SIG-M5 treated with dmso at 0.1 percent for 504 hours (cell line): Measurements from ENCODE around the gene METTL9.
"Not testable (repeated sequence)": the region's sequence is repeated elsewhere in the genome, so short reads cannot be mapped to it uniquely, and the experiment has no call there.

Experiments used
- DNase-seq: peaks from one replicate; lab custom pipeline; 2025; ENCODE audit not compliant: unreplicated experiment; lab: John Stamatoyannopoulos, UW

Gene METTL9

DNA sequence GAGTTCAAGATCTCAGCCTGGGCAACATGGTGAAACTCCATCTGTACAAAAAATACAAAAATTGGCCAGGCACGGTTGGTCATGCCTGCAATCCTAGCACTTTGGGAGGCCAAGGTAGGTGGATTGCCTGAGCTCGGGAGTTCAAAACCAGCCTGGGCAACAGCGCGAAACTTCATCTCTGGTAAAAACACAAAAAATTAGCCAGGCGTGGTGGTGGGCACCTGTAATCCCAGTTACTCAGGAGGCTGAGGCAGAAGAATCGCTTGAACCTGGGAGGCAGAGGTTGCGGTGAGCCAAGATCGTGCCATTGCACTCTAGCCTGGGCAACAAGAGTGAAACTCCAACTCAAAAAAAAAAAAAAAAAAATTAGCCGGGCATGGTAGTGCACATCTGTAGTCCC is 25.9 kb upstream of the METTL9 start:
- DNase-seq = not testable (repeated sequence)

DNA sequence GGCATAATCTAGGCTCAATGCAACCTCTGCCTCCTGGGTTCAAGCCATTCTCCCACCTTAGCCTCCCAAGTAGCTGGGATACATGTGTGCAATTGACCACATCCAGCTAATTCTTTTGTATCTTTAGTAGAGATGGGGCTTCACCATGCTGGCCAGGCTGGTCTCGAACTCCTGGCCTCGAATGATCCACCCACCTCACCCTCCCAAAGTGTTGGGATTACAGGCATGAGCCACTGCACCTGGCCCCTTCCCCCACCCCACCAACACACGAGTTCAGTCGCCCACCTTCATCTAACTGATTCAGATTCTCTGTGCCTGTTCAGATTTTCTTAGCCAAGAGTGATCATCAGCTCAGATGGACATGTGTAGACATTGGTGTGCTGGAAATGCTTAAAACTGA is 25.0 kb upstream of the METTL9 start:
- DNase-seq = no peak

DNA sequence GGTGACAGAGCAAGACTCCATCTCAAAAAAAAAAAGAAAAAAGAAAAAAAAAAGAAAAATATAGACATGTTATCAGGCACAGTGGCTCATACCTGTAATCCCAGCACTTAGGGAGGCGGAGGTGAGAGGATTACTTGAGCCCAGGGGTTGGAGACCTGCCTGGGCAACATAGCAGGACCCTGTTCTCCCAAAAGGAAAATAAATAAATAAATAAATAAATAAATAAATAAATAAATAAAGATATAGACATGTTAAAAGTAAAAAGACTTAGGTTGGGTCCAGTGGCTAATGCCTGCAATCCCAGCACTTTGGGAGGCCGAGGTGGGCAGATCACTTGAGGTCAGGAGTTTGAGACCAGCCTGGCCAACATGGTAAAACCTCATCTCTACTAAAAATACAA is 23.1 kb upstream of the METTL9 start:
- DNase-seq = not testable (repeated sequence)

DNA sequence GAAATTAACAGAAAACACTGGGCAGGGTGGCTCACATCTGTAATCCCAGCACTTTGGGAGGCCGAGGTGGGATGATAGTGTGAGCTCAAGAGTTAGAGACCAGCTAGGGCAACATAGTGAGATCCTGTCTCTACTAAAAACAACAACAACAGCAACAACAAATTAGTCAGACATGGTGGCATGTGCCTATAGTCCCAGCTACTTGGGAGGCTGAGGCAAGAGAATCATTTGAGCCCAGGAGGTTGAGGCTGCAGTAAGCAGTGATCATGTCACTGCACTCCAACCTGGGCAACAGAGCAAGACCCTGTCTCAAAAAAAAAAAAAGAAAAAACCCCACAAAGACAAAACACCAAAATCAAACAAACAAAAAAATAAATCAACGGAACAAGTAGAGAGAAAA is 21.9 kb upstream of the METTL9 start:
- not testable (repeated sequence) for DNase-seq

DNA sequence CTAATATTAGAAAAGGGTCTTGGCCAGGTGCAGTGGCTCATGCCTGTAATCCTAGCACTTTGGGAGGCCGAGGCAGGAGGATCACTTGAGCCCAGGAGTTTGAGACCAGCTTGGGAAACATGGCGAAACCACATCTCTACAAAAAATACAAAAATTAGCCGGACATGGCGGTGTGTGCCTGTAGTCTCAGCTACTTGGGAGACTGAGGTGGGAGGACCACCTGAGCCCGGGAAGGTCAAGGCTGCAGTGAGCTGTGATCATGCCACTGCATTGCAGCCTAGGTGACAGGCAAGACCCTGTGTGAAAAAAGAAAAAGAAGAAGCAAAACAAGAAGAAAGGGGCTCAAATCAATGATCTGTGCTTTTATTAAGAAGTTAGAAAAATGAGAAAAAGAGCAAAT is 21.1 kb upstream of the METTL9 start:
- DNase-seq = not testable (repeated sequence)

DNA sequence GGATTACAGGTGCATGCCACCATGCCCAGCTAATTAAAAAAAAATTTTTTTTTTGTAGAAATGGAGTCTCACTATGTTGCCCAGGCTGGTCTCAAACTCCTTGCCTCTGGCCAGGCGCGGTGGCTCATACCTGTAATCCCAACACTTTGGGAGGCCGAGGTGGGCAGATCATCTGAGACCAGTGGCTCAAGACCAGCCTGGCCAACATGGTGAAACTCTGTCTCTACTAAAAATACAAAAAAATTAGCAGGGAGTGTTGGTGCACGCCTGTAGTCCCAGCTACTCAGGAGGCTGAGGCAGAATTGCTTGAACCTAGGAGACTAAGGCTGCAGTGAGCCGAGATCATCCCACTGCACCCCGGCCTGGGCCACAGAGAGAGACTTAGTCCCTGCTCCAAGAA is 19.2 kb upstream of the METTL9 start:
- not testable (repeated sequence) for DNase-seq

DNA sequence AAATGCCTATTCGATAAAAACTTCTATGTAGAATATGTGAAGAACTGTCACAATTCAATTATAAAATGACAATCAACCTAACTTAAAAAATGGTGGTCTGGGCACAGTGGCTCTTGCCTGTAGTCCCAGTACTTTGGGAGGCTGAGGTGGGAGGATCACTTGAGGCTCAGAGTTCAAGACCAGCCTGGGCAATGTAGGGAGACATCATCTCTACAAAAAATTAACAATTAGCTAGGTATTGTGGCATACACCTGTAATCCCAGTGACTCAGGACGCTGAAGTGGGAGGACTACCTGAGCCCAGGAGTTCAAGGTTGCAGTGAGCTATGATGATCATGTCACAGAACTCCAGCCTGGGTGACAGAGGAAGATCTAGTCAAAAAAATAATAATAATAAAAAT is 18.6 kb upstream of the METTL9 start:
- no peak for DNase-seq

DNA sequence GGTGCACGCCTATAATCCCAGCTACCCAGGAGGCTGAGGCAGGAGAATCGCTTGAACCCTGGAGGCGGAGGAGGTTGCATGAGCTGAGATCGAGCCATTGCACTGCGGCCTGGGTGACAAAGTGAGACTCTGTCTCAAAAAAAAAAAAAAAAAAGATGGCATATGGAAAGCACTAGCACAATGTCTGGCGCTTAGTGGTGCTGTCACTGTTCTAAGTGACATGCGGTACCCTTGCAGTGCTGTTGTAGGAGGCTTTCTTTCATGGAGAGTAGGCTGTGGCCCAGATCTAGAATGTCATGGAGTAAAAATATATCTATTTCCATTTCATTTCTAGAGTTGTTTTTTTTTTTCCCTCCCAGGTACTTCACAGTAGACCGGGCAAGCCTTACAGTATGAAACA is 14.6 kb upstream of the METTL9 start:
- DNase-seq = no peak

DNA sequence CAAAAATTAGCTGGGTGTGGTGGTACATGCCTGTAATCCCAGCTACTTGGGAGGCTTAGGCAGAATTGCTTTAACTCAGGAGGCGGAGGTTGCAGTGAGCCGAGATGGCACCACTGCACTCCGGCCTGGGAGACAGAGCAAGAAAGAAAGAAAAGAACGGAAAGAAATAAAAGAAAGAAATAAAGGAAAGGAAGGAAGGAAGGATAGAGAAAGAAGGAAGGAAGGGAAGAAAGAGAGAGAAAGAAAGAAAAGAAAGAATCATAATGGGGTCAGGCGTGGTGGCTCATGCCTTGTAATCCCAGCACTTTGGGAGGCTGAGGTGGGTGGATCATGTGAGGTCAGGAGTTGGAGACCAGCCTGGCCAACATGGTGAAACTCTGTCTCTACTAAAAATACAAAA is 10.8 kb upstream of the METTL9 start:
- not testable (repeated sequence) for DNase-seq

DNA sequence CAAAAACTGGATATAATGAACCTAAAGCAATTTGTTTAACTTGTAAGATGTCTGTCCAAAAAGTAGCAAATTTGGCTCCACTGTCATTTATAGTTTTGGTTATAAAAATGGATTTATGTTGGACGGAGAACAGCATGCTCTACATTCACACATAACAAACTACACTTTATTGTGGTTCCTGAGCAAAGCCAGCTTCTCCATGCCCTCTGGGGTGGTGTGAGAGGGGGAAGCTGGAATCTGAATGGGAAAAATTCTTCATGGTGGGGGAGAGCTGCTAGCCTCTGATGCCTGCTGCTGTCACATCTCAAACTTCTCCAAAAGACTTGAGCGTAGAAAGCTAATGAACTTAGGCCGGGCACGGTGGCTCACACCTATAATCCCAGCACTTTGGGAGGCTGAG is 9.8 kb upstream of the METTL9 start:
- no peak for DNase-seq

DNA sequence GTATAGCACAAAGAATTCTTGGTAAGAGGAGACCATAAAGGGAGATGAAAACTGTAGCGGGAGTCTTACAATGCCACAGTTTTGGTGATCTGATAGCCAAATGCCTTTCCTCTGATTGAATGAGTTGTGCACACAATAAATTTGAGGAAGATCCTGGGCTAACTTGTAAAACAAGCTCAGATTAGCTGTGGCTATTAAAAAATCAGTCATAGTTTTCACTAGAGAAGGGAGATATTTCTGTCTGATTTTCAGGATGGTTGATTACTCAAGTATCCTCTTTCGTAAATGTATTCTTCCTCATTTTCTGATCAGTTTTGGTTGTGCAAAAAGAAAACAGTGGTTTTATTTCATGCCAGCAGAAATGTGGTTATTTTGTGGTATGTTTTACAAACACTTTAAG is 9.1 kb upstream of the METTL9 start:
- DNase-seq = peak; percentile 93

DNA sequence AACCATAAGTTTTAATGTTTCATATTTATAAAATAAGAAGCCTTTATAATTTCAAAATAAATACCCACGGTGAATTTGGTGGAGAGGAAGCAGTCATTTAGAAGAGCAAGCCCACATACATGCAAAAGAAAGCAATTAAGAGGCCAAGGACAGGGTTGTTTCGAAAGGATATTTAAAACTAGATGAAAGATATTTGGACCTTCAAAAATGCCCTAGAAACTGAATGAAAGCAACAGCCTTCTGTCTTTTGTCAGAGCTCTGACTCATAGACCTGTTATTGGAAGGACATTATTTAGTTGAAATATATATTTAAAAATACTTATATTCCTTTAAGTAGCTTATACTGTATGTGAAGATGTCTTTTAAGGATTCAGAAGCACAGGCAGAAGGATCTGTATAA is 8.6 kb upstream of the METTL9 start:
- DNase-seq = peak; percentile 93

DNA sequence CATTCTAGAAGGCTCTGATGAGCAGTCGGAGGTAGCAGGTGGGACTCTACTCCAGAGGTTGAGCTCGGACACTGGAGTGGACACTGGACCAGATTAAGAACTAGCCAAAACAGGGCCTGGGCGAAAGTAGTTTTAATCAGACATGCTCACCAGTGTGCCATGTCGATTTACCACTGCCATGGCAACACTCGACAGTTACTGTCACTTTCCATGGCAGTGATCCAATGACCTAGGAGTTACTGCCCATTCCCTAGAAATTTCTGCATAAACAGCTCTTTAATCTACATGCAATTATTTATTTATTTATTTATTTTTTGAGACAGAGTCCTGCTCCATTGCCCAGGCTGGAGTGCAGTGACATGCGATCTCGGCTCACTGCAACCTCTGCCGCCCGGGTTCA is 7.2 kb upstream of the METTL9 start:
- DNase-seq = no peak

DNA sequence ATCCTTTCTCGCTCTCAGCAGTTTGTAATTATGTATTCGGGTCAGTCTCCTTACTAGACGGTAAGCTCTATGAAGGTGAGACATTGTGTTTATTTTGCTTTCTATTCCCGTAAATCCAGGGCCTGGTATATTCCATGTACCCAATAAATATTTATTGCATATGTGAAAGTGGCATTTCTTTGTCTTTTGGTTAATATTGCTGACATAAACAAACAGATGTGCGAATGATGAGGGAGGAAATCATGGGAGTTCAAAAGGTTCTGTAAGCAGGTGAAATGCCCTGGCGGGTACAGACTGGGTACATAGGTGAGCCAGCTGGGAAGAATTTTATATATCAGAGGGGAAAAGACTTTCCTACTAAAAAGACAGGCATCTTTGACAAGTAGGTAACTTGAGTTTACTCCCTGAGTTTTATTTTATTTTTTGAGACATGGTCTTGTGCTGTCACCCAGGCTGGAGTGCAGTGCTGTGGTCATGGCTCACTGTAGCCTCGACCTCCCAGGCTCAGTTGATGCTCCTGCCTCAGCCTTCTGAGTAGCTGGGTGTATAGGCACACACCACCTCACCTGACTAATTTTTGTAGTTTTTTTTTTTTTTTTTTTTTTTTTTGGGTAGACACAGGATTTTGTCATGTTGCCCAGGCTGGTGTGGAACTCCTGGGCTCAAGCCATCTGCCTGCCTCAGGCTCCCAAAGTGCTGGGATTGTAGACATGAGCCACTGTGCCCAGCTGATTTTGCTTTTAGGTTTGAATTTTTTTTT is 5.7 kb upstream of the METTL9 start:
- DNase-seq = no peak

DNA sequence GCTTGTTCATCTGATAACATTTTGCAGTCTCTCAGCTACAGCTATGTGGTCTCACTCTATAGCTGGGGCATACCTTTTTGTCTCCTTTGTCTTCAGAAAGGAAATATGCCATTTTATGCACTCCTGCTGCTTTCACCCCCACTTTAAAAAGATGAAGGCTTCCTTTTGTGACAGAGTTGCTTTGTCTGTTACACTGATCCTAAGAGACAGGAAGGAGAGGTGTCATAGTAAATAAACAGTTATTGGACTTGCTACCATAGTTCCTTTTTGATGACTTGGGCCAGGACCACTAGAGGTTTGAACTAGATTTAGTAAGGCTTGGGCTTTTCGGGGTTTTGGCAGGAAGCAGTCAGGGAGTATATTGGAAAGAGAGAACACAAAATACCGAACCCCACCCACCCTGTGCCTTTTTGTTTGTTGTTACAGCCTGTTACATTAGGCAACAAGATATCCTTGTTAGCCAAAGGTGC is 1.8 kb upstream of the METTL9 start:
- no peak for DNase-seq

DNA sequence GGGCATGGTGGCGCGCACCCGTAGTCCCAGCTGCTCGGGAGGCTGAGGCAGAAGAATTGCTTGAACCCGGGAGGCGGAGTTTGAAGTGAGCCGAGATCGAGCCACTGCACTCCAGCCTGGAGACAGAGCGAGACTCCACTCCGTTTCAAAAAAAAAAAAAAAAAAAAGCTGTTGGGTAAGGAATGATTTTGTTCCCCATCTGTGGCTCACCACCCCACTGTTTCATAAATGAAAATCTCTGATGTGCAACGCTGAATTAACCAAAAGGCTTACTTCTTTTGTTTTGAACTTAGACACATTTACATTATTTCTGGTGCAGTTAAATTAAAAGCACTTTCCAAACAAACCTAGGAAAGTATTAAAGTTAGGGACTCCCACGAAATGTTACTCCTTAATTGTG is 1.2 kb upstream of the METTL9 start:
- no peak for DNase-seq

DNA sequence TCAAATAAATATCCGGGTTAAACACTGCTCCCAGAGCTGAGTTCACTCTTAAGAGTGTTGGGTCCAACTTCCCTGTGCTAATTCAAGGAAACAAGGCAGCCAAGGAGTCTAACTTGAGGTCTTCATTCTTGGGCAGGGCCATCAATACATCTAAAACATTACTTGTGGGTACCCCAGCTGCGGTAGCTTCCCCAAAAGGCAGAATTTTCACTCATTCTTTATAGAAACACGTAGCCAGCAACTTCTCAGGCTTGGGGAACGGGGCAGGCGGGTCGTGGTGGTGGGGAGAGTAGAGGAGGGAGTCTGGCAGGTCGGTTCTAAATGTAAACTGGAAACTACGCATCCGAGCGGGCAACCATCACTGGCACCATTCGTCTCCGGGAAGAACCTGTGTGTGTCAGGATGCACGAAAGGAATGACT is 666 bp upstream of the METTL9 start:
- DNase-seq = peak; percentile 39

DNA sequence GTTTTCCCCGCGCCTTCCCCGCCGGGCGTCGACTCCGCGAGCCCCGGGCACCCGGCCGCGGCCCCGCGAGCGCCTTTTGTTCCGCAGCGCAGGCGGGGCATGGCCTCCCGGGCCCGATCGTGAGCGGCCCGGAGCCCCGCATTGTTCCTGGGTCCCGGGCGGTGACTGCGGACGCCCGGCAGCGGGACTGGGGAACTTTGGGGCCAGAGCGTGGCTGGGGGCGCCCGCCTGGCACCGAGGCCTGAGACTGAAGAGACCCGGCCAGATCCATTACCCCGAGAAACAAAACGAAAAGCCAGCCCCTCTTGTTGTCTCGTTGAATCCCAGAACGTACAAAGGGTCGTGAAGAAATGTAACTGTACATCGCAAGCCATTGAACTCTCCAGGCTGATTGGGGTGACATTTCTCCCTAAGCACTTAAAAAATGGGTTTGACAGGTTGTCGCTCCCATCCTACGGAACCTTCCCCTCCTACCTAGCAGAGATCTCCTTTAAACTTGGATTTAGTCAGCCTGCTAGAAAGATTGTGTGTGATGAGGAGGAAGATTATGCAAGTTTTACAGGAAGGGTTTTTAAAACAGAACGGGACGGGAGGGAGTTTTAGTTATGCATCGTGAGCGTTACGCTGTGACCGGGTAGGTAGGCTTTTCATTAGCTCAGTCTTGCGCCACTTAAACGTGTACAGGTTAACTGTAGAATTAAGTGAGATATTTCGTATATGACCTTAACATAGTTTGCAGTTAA is 825 bp downstream of the METTL9 start:
- peak; percentile 67 for DNase-seq

DNA sequence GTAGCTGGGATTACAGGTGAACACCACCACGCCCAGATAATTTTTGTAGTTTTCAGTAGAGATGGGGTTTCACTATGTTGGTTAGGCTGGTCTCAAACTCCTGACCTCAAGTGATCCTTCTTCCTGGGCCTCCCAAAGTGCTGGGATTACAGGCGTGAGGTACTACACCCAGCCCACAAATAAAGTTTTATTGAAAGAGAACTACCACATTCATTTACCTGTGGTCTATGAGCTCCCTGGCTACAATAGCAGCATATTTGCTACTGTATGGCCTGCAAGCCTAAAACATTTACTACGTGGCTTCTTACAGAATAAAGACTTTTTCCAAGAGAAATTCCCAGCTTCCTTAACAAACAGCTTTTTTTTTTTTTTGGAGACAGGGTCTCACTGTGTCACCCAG is 3.4 kb downstream of the METTL9 start:
- no peak for DNase-seq

DNA sequence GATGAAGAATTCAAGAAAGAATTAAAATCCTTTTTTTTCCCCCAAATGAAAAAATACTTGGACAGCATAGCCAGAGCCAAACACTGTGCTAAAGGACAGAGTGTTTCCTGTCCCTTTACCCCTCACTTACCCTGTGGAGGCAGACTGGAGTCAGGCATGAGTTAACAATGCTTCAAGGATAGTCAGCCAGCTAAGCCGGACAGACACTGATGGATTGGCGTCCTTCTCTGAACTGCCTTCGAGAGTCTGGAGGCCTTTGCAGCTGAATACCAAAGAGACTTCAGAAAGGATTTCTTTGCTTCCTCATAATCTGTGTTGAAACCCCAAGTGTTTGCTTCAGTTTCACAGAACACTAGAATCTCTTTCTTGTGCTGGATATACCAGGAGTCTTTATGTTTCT is 4.6 kb downstream of the METTL9 start:
- DNase-seq = peak; percentile 65

DNA sequence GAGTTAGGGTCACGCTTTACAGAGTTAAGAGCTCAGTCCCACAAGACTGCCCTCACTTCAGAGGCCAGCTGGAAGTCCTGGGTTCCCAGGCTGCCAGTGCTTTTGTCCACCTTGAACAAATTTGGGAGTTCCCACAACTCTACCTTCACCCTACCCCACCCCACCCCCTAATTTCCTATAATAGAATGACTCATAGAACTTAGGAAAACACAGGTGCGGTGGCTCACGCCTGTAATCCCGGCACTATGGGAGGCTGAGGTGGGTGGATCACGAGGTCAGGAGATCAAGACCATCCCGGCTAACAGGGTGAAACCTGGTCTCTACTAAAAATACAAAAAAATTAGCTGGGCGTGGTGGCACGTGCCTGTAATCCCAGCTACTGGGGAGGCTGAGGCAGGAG is 6.5 kb downstream of the METTL9 start:
- DNase-seq = not testable (repeated sequence)

DNA sequence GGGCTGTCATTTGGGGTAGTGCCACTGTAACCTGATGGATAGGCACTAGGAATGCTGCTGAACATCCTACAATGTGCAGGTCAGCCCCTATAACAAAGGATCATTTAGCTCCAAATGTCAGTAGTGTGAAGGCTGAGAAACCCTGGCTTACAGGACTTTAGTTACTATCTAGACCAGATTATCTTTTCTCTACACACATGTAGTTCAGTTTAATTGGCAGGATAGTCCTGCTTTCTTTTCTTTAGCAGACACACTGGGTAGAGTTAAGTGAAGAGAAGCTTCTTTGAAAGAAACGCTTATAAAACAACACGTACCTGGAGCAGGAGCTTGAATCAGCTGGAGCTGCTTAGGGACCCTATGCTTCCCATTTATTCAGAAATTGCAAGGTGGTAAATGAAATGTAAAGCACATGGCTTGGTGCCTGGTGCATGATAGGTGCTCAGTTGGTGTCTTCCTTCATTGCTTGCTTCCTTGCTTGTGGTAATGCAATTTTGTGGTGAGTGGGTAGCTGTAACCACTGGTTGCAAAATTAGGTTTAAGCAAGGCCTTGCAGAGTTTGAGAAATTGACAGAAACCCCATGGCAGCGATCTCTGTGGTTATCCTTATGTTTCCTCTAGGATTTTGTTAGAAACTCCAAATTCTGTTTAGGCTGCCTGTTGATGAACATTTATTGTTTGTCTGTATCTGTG is 9.4 kb downstream of the METTL9 start:
- peak; percentile 92 for DNase-seq
